Measurements from ENCODE around the gene CELA3B. TPM values are rescaled to one million over a fixed set of nuclear protein-coding genes. Genes with fewer than 3 reads are reported as not detected.

CELA3B gene
- total RNA-seq, 4 donors from 2014 or later = not detected

GRCh38 chr1:21951226-21951870 lies 25.5 kb upstream of the CELA3B start:
- no peak overlapping the region for H3K27ac ChIP-seq
- no peak for TF ChIP-seq CTCF (IDR thresholded peaks at IDR 0.05 in 4 of 5, conservative IDR thresholded peaks at IDR 0.05 in 1 of 5)
- TF ChIP-seq POLR2A (IDR thresholded peaks at IDR 0.05) = no peak
- H3K4me3 ChIP-seq = no peak overlapping the region
- DNase-seq (no peak), ATAC-seq (no peak)
- no peaks in the 10 kb centered on the region for H3K27me3 ChIP-seq
- no peaks in the 10 kb centered on the region for H3K36me3 ChIP-seq
- H3K9me3 ChIP-seq = no peaks in the 10 kb centered on the region
- in situ Hi-C loops (cut with MboI; ENCODE audit: low sequenced_read_pairs in 4 of 4) (loop anchor here in 2 of 4 donors (25.0 kb wide), 2 partner anchors 89 to 189 kb away; no protein-coding TSS in a partner anchor), intact Hi-C loops (cut with DNase I; ENCODE audit: low total_unique reads) (no loop called here)
- peaks cover 7 to 14% of the 10 kb centered on the region in 2 donors for H3K4me1 ChIP-seq

GRCh38 chr1:21952786-21953520 lies 23.9 kb upstream of the CELA3B start:
- Histone ChIP-seq H3K9me3 (no peaks in the 10 kb centered on the region), H3K36me3 (no peaks in the 10 kb centered on the region), H3K4me3 (no peak overlapping the region), H3K27me3 (no peaks in the 10 kb centered on the region), H3K27ac (no peak overlapping the region), H3K4me1 (peaks cover 7 to 19% of the 10 kb centered on the region in 2 donors)
- intact Hi-C loops (cut with DNase I; ENCODE audit: low total_unique reads) (no loop called here), in situ Hi-C loops (cut with MboI; ENCODE audit: low sequenced_read_pairs in 4 of 4) (loop anchor here in 2 of 4 donors (25.0 kb wide), 2 partner anchors 91 to 191 kb away; no protein-coding TSS in a partner anchor)
- ATAC-seq (no peak), DNase-seq (no peak)
- no peak for TF ChIP-seq POLR2A (IDR thresholded peaks at IDR 0.05)
- no peak for TF ChIP-seq CTCF (IDR thresholded peaks at IDR 0.05 in 4 of 5, conservative IDR thresholded peaks at IDR 0.05 in 1 of 5)

GRCh38 chr1:21955058-21955457 lies 21.8 kb upstream of the CELA3B start:
- Histone ChIP-seq H3K4me3 (no peak overlapping the region), H3K27ac (peak overlapping the region; percentile 59 to 73 (median 66)), H3K36me3 (no peaks in the 10 kb centered on the region), H3K4me1 (peaks cover 7 to 19% of the 10 kb centered on the region in 2 donors), H3K27me3 (no peaks in the 10 kb centered on the region), H3K9me3 (no peaks in the 10 kb centered on the region)
- in situ Hi-C loops (cut with MboI; ENCODE audit: low sequenced_read_pairs in 4 of 4) = loop anchor here in 2 of 4 donors (25.0 kb wide), 2 partner anchors 93 to 193 kb away; no protein-coding TSS in a partner anchor
- TF ChIP-seq CTCF (IDR thresholded peaks at IDR 0.05 in 4 of 5, conservative IDR thresholded peaks at IDR 0.05 in 1 of 5) (no peak), POLR2A (IDR thresholded peaks at IDR 0.05) (no peak)
- ATAC-seq = peak; percentile 42 to 50
- intact Hi-C loops (cut with DNase I; ENCODE audit: low total_unique reads) = no loop called here
- DNase-seq = peak in 1 of 2 donors; percentile 67

- intact Hi-C loops (cut with DNase I; ENCODE audit: low total_unique reads) (no loop called here), in situ Hi-C loops (cut with MboI; ENCODE audit: low sequenced_read_pairs in 4 of 4) (loop anchor here in 2 of 4 donors (25.0 kb wide), 2 partner anchors 93 to 193 kb away; no protein-coding TSS in a partner anchor)
- no peak overlapping the region for H3K4me3 ChIP-seq
- H3K4me1 ChIP-seq = peaks cover 7 to 19% of the 10 kb centered on the region in 2 donors
- no peaks in the 10 kb centered on the region for H3K9me3 ChIP-seq
- no peaks in the 10 kb centered on the region for H3K27me3 ChIP-seq
- H3K36me3 ChIP-seq = no peaks in the 10 kb centered on the region
- TF ChIP-seq POLR2A (IDR thresholded peaks at IDR 0.05) = no peak
- no peak for TF ChIP-seq CTCF (IDR thresholded peaks at IDR 0.05 in 4 of 5, conservative IDR thresholded peaks at IDR 0.05 in 1 of 5)
- DNase-seq (no peak), ATAC-seq (peak; percentile 25 to 32)
- H3K27ac ChIP-seq = peak overlapping the region; percentile 59 to 73 (median 66)
Measured at GRCh38 chr1:21955501-21956281, 21.1 kb upstream of the CELA3B start.

Data from gastrocnemius medialis (tissue), 4 donors.